HG02943 (cell line): ENCODE measurements around the gene CACNB1.
"Not testable (repeated sequence)": the region's sequence is repeated elsewhere in the genome, so short reads cannot be mapped to it uniquely, and the experiment has no call there.

Experiments
- ATAC-seq: cut with Tn5 transposase; IDR thresholded peaks from one replicate; pipeline ENCODE4 v1.9.1; 2021; ENCODE audit warnings: mild to moderate bottlenecking, low read depth, moderate library complexity; ENCODE audit not compliant: unreplicated experiment

The CACNB1 gene

GRCh38 chr17:39131616-39132015, 65.9 kb downstream of the CACNB1 start:
- no peak for ATAC-seq

DNA sequence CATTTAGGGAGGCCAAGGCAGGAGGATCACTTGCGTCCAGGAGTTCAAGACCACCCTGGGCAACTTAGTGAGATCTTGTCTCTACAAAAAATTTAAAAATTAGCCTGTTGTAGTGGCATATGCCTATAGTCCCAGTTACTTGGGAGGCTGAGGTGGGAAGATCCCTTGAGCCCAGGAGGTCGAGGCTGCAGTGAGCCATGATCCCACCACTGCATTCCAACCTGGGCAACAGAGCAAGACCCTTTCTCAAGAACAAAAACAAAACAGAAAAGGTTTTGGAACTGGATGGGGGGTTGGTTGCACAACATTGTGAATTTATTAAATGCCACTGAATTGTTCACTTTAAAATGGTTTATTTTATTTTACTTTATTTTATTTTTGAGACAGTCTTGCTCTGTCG, 67.3 kb downstream of the CACNB1 start:
- no peak for ATAC-seq

GRCh38 chr17:39129544-39129943, 67.9 kb downstream of the CACNB1 start:
- ATAC-seq = not testable (repeated sequence)

- ATAC-seq = no peak
These were observed 71.0 kb downstream of the CACNB1 start for GRCh38 chr17:39126436-39126835.

DNA sequence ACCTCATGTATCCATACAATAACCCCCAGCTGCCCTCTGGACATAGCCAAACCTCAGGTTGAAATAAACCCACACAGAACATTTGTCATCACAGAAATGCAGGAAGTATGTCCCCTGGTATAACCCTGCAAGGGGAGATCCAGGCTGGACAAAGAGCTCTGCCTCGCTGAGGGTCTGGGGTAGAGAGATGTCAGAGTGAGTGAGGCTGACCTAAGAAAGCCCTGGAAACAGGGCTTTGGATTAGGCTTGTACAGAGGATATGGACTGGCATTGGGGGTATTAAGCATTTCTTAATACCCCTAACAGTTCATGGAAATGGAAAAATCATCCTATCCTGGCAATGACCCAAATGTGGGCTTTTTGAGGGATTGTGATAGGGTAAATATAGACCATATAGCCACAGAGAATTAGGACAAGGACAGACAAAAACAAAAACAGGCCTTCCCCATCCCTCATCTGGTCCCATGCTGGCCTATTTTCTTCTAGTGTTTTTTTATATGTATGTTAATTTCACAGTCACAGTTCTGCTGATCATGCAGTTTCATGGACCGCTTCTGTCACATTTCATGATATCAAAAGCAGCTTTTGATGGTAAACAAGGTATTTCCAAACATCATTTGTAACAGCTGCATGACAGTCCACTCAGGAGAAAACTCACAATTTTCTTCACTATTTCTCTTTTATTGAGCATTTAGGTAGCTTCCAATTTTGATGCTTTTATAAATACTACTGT, 72.2 kb downstream of the CACNB1 start:
- ATAC-seq = no peak

DNA sequence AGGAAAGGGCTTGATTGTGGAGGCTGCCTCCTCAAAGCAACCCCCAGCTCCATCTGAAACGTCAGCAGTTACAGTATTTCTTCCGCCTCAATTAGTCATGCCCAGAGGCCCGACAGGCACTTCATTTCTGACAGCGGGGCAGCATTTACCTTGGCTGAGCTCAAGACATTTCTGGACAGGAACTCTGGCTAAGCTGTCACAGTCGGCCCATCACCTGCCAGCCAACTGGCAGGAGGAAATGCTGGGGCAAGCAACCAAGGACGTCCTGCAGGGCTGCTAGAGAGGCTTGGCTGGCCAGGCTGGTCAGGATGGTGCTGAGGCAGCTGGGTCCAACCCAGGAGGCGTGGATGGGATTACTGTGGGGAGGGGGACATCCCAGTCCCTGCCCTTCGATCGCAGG, 73.8 kb downstream of the CACNB1 start:
- ATAC-seq = no peak
